GM12873 (cell line): ENCODE measurements around the gene SPATA1.

Experiments used
- TF ChIP-seq, protein P1 (sequence below): IDR thresholded peaks from 2 replicates; pipeline ENCODE4 v1.5.1; 2012; ENCODE audit warnings: low read depth, mild to moderate bottlenecking, moderate library complexity, low read length, control low read depth; ENCODE audit not compliant: insufficient read depth; ENCODE audit errors: missing control alignments

SPATA1 gene

DNA sequence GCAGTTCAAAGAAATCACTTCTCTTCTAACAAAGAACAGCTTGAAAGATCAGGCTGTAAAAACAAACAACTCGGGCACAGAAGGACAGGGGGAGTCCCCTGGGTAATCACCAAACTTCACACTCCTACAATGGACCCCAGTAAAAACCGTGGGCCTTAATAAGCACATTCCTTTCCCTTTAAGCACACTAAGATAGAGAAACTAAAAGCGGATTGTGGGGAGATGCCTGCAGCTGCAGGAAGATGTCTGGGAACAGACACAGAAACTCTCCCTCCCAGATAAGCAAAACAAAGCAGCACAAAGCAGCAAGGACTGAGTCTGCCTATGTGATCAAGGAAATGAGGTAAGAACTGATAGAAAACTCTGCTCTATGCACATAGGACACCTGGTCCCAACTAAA is 105.6 kb downstream of the SPATA1 start:
- TF ChIP-seq, protein P1, sequence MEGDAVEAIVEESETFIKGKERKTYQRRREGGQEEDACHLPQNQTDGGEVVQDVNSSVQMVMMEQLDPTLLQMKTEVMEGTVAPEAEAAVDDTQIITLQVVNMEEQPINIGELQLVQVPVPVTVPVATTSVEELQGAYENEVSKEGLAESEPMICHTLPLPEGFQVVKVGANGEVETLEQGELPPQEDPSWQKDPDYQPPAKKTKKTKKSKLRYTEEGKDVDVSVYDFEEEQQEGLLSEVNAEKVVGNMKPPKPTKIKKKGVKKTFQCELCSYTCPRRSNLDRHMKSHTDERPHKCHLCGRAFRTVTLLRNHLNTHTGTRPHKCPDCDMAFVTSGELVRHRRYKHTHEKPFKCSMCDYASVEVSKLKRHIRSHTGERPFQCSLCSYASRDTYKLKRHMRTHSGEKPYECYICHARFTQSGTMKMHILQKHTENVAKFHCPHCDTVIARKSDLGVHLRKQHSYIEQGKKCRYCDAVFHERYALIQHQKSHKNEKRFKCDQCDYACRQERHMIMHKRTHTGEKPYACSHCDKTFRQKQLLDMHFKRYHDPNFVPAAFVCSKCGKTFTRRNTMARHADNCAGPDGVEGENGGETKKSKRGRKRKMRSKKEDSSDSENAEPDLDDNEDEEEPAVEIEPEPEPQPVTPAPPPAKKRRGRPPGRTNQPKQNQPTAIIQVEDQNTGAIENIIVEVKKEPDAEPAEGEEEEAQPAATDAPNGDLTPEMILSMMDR, result no peak

DNA sequence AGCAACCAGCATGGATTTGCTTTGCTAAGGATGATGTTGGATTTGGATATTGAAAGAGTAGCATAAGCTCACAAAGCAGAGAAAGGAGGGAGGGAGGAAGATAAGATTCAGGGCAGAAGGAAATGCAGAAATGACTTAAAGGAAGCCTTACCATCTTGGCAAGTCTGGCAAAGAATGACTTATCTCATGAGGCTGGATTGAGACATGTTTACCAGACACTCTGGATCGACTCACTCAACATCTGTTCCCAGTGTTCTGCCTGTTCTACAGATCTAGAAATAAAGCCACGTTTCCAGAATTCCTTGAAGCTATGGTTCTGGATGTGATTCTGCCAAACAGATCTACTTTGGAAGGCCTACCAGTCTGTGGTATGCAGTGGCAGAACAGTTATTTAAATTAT is 106.8 kb downstream of the SPATA1 start:
- TF ChIP-seq, protein P1, result no peak

DNA sequence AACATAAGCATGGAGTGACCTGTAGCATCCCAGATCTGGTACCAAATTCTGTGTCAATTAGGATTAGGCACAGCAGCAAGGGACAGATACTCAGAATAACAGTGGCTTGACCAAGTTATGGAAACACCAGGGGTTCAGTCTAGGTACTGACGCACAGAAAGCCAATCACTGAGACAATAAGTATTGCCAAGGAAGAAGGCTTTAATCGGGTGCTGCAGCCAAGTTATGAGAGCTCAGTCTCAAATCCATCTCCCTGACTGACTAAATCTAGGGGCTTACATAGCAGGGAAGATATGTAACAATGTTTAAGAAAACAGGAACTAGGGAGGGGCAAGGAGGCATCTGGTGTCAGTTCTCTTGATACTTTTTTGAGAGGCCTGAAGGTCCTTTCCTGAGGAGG is 107.7 kb downstream of the SPATA1 start:
- TF ChIP-seq, protein P1, result no peak

DNA sequence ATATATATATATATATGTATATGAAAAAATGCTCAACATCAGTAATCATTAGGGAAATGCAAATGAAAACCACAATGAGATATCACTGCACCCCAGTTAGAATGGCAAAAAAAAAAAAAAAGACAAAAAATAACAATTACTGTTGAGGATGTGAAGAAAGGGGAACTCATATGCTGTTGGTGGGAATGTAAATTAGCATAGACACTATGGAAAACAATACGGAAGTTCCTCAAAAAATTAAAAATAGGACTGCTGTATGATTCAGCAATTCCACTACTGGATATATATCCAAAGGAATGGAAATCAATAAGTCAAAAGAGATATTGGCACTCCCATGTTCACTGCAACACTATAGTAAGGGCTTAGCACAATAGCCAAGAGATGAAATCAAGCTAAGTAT is 109.6 kb downstream of the SPATA1 start:
- TF ChIP-seq, protein P1, result no peak
